Hepatocyte (in vitro differentiated cells): ENCODE results near the gene GRIK4. TPM values are rescaled to one million over a fixed set of nuclear protein-coding genes. Genes with fewer than 3 reads are reported as not detected.

ENCODE experiments used
- DNase-seq: peaks from one replicate; pipeline ENCODE4 v3.0.0-alpha.2; 2016; ENCODE audit warnings: low spot score
- H2AFZ ChIP-seq: fragments of 200-600 bp; sonication (generic); 2 replicates; pipeline ENCODE4 v1.6.0; 2016; ENCODE audit warnings: antibody characterized with exemption, mild to moderate bottlenecking
- H3K27ac ChIP-seq: fragments of 200-600 bp; sonication (generic); 2 replicates; pipeline ENCODE4 v1.5.1; 2016; ENCODE audit warnings: mild to moderate bottlenecking
- H3K27me3 ChIP-seq: fragments of 200-600 bp; sonication (generic); 2 replicates; pipeline ENCODE4 v1.6.1; 2016
- H3K36me3 ChIP-seq: fragments of 200-600 bp; sonication (generic); replicated peaks from 2 replicates; pipeline ENCODE4 v1.5.1; 2016; ENCODE audit warnings: low read depth; ENCODE audit not compliant: insufficient read depth
- H3K4me1 ChIP-seq: fragments of 200-600 bp; sonication (generic); 2 replicates; pipeline ENCODE4 v1.5.1; 2016; ENCODE audit warnings: mild to moderate bottlenecking, moderate library complexity; ENCODE audit not compliant: insufficient read depth
- H3K4me2 ChIP-seq: fragments of 200-600 bp; sonication (generic); 2 replicates; pipeline ENCODE4 v1.6.0; 2016
- H3K4me3 ChIP-seq: fragments of 200-600 bp; sonication (generic); 2 replicates; pipeline ENCODE4 v1.5.1; 2016; ENCODE audit warnings: mild to moderate bottlenecking
- H3K79me2 ChIP-seq: fragments of 200-600 bp; sonication (generic); 2 replicates; pipeline ENCODE4 v1.6.0; 2017; ENCODE audit warnings: mild to moderate bottlenecking
- H3K9me2 ChIP-seq: fragments of 200-600 bp; sonication (generic); replicated peaks from 2 replicates; pipeline ENCODE4 v1.6.0; 2017; ENCODE audit warnings: mild to moderate bottlenecking; ENCODE audit not compliant: insufficient read depth
- H3K9me3 ChIP-seq: fragments of 200-600 bp; sonication (generic); 2 replicates; pipeline ENCODE4 v1.5.1; 2016; ENCODE audit warnings: low read depth, mild to moderate bottlenecking
- H4K20me1 ChIP-seq: fragments of 200-600 bp; sonication (generic); 2 replicates; pipeline ENCODE4 v1.6.0; 2016; ENCODE audit warnings: mild to moderate bottlenecking; ENCODE audit not compliant: insufficient read depth, poor library complexity, severe bottlenecking
- EZH2 ChIP-seq: fragments of 200-600 bp; sonication (generic); IDR thresholded peaks from 2 replicates; pipeline ENCODE4 v1.6.1; 2016; ENCODE audit warnings: antibody characterized with exemption, mild to moderate bottlenecking, borderline replicate concordance
- EZH2phosphoT487 ChIP-seq: fragments of 200-600 bp; sonication (generic); IDR thresholded peaks from one replicate; pipeline ENCODE4 v1.6.1; 2018; ENCODE audit warnings: antibody characterized with exemption, mild to moderate bottlenecking, low read depth, moderate library complexity; ENCODE audit not compliant: unreplicated experiment, severe bottlenecking
- WGBS: methylation state at CpG from one replicate; pipeline ENCODE4 v1.1.6; 2016; ENCODE audit warnings: low lambda C conversion rate; ENCODE audit errors: missing lambda C conversion rate; 5-methylcytosine and 5-hydroxymethylcytosine counted together
- polyA plus RNA-seq: library from polyadenylated mRNA; unstranded; fragments of >200 nt; fragmentation: Nextera tagmentation; extraction: Ambion mirVana; gene quantifications from 2 replicates; pipeline ENCODE4 v1.2.1, GENCODE V29; 2016
- total RNA-seq: library from RNA; depleted of rRNA; stranded (reverse); fragments of >200 nt; gene quantifications from 2 replicates; pipeline ENCODE4 v1.2.3, GENCODE V29; 2014
- TF ChIP-seq, protein P1 (sequence below): fragments of 200-600 bp; sonication (generic); IDR thresholded peaks from 2 replicates; pipeline ENCODE4 v1.5.1; 2016; ENCODE audit warnings: antibody characterized with exemption, mild to moderate bottlenecking; ENCODE audit not compliant: poor library complexity

GRIK4 gene
- total and polyA plus RNA-seq, 2 experiments from 2014 or later = 1.5 to 2.3 TPM

DNA sequence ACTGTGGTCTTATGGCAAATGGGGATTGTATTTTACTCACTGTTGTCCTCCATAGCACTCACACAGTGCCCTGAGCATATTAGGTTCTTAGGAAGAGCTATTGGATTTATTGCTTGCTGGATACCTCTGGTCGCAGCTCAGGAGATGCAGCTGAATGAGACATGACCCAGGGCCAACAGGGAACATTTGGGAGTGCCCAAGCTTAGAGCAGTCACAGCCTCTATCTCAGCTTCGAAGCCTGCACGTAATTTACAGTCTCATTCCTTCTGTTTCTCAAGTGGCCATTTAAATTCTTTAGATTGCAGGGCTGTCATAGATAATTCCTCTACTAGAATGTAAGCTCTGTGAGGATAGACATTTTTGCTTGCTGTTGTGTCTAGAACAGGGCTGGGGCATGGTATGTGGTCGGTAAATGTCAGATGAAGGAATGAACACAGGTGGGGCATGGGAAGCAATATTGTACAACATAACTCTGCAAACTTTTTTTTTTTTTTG is 192.8 kb downstream of the GRIK4 start:
- H3K36me3 ChIP-seq = no peaks in the 10 kb centered on the region
- no peak overlapping the region for H3K4me3 ChIP-seq
- no peak overlapping the region for H3K27ac ChIP-seq
- no peak for DNase-seq
- H4K20me1 ChIP-seq = no peaks in the 10 kb centered on the region
- no peaks in the 10 kb centered on the region for H3K9me2 ChIP-seq
- no peak overlapping the region for H2AFZ ChIP-seq
- TF ChIP-seq EZH2phosphoT487 (no peak), EZH2 (no peak)
- TF ChIP-seq, protein P1, sequence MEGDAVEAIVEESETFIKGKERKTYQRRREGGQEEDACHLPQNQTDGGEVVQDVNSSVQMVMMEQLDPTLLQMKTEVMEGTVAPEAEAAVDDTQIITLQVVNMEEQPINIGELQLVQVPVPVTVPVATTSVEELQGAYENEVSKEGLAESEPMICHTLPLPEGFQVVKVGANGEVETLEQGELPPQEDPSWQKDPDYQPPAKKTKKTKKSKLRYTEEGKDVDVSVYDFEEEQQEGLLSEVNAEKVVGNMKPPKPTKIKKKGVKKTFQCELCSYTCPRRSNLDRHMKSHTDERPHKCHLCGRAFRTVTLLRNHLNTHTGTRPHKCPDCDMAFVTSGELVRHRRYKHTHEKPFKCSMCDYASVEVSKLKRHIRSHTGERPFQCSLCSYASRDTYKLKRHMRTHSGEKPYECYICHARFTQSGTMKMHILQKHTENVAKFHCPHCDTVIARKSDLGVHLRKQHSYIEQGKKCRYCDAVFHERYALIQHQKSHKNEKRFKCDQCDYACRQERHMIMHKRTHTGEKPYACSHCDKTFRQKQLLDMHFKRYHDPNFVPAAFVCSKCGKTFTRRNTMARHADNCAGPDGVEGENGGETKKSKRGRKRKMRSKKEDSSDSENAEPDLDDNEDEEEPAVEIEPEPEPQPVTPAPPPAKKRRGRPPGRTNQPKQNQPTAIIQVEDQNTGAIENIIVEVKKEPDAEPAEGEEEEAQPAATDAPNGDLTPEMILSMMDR = no peak
- H3K27me3 ChIP-seq = no peaks in the 10 kb centered on the region
- WGBS = 45% methylated on average over 4 of the region's 4 CpGs
- no peaks in the 10 kb centered on the region for H3K9me3 ChIP-seq
- no peaks in the 10 kb centered on the region for H3K79me2 ChIP-seq
- no peaks in the 10 kb centered on the region for H3K4me1 ChIP-seq
- H3K4me2 ChIP-seq = no peak overlapping the region

GRCh38 chr11:120706257-120706656 is 194.7 kb downstream of the GRIK4 start:
- H2AFZ ChIP-seq = no peak overlapping the region
- 94% methylated on average over 5 of the region's 5 CpGs for WGBS

DNA sequence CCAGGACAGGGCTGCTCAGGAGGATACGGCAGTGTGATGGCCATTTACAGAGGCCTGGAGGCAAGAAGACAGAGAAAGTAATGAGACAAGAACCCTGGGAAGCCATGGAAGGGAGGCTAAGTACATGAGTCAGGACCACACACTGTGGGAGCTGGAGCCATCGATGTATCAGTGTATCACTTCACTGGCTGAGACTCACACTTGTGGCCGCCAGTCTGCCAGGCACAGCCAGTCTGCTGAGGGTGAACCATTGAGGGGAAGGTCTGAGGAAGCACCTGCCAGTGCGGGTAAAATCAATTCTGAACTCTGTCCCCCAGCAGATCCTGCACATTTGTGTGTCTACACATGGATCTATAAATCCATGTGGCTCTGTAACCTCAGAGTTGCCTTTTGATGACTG is 195.6 kb downstream of the GRIK4 start:
- H3K36me3 ChIP-seq = no peaks in the 10 kb centered on the region
- no peak overlapping the region for H3K27ac ChIP-seq
- DNase-seq = no peak
- WGBS = 83% methylated on average over 4 of the region's 4 CpGs
- TF ChIP-seq, protein P1 = no peak
- H3K79me2 ChIP-seq = no peaks in the 10 kb centered on the region
- no peak overlapping the region for H3K4me3 ChIP-seq
- no peaks in the 10 kb centered on the region for H3K9me2 ChIP-seq
- no peaks in the 10 kb centered on the region for H3K9me3 ChIP-seq
- H3K4me2 ChIP-seq = no peak overlapping the region
- H3K4me1 ChIP-seq = peaks cover 9% of the 10 kb centered on the region
- no peaks in the 10 kb centered on the region for H4K20me1 ChIP-seq
- H3K27me3 ChIP-seq = no peaks in the 10 kb centered on the region
- no peak overlapping the region for H2AFZ ChIP-seq

More at GRCh38 chr11:120706257-120706656, 194.7 kb downstream of the GRIK4 start:
- Histone ChIP-seq H3K4me1 (peaks cover 8% of the 10 kb centered on the region), H3K9me3 (no peaks in the 10 kb centered on the region), H3K79me2 (no peaks in the 10 kb centered on the region), H3K4me2 (no peak overlapping the region), H3K36me3 (no peaks in the 10 kb centered on the region), H3K27me3 (no peaks in the 10 kb centered on the region), H3K4me3 (no peak overlapping the region), H4K20me1 (no peaks in the 10 kb centered on the region), H3K27ac (no peak overlapping the region), H3K9me2 (no peaks in the 10 kb centered on the region)
- no peak for TF ChIP-seq EZH2phosphoT487
- TF ChIP-seq, protein P1 = no peak
- no peak for TF ChIP-seq EZH2
- no peak for DNase-seq

GRCh38 chr11:120707663-120708062 is 196.1 kb downstream of the GRIK4 start:
- Histone ChIP-seq H2AFZ (no peak overlapping the region), H3K79me2 (no peaks in the 10 kb centered on the region), H3K4me1 (peaks cover 9% of the 10 kb centered on the region), H3K4me2 (no peak overlapping the region), H4K20me1 (no peaks in the 10 kb centered on the region), H3K9me3 (no peaks in the 10 kb centered on the region), H3K36me3 (no peaks in the 10 kb centered on the region), H3K9me2 (no peaks in the 10 kb centered on the region), H3K4me3 (no peak overlapping the region), H3K27me3 (no peaks in the 10 kb centered on the region), H3K27ac (no peak overlapping the region)
- TF ChIP-seq EZH2 (no peak), EZH2phosphoT487 (no peak)
- TF ChIP-seq, protein P1 = no peak
- no peak for DNase-seq
- WGBS = 100% methylated on average over 2 of the region's 2 CpGs
